Parathyroid adenoma (tissue), 2 donors: ENCODE measurements around the gene ERN1.

Source experiments
- H2AFZ ChIP-seq: fragments of 300-600 bp; sonication (generic); one replicate; pipeline ENCODE4 v1.7.0; 2017; ENCODE audit warnings: antibody characterized with exemption, mild to moderate bottlenecking
- H3K27ac ChIP-seq: fragments of 300-600 bp; sonication (generic); one replicate; pipeline ENCODE4 v1.7.0; 2017
- H3K27me3 ChIP-seq: fragments of 300-600 bp; sonication (generic); one replicate; pipeline ENCODE4 v1.7.0; 2017; ENCODE audit warnings: low read length; ENCODE audit not compliant: control insufficient read depth, insufficient read depth
- H3K36me3 ChIP-seq: fragments of 300-600 bp; sonication (generic); one replicate; pipeline ENCODE4 v1.7.0; 2017; ENCODE audit warnings: low read length; ENCODE audit not compliant: control insufficient read depth, insufficient read depth
- H3K4me1 ChIP-seq: fragments of 300-600 bp; sonication (generic); one replicate; pipeline ENCODE4 v1.7.0; 2017; ENCODE audit warnings: control low read depth
- H3K4me2 ChIP-seq: fragments of 300-600 bp; sonication (generic); one replicate; pipeline ENCODE4 v1.7.0; 2017; ENCODE audit warnings: low read length
- H3K4me3 ChIP-seq: fragments of 300-600 bp; sonication (generic); one replicate; pipeline ENCODE4 v1.7.0; 2017; ENCODE audit warnings: low read depth, low read length
- H3K79me2 ChIP-seq: fragments of 300-600 bp; sonication (generic); one replicate; pipeline ENCODE4 v1.7.0; 2017; ENCODE audit warnings: control low read depth
- H3K9ac ChIP-seq: fragments of 300-600 bp; sonication (generic); one replicate; pipeline ENCODE4 v1.7.0; 2017; ENCODE audit warnings: mild to moderate bottlenecking
- H3K9me3 ChIP-seq: fragments of 300-600 bp; sonication (generic); one replicate; pipeline ENCODE4 v1.7.0; 2017; ENCODE audit warnings: low read length; ENCODE audit not compliant: control insufficient read depth
- CTCF ChIP-seq: fragments of 300-600 bp; sonication (generic); IDR thresholded peaks from one replicate; pipeline ENCODE4 v1.7.0; 2017; ENCODE audit warnings: antibody characterized with exemption, mild to moderate bottlenecking
- donor health status: primary hyperparathyroidism.

Gene ERN1

GRCh38 chr17:64131606-64132270, 1.8 kb upstream of the ERN1 start:
- Histone ChIP-seq H3K27me3 (no peaks in the 10 kb centered on the region), H3K27ac (no peak overlapping the region), H3K4me3 (no peak overlapping the region), H3K9ac (no peak overlapping the region), H3K4me1 (peaks cover 9% of the 10 kb centered on the region), H3K4me2 (no peak overlapping the region), H2AFZ (peak overlapping the region; percentile 33), H3K36me3 (no peaks in the 10 kb centered on the region), H3K79me2 (no peaks in the 10 kb centered on the region), H3K9me3 (no peaks in the 10 kb centered on the region)
- no peak for TF ChIP-seq CTCF

- TF ChIP-seq CTCF = no peak
- H3K36me3 ChIP-seq = no peaks in the 10 kb centered on the region
- no peak overlapping the region for H3K9ac ChIP-seq
- peak overlapping the region; percentile 81 for H2AFZ ChIP-seq
- peaks cover 2% of the 10 kb centered on the region for H3K79me2 ChIP-seq
- peaks cover 9% of the 10 kb centered on the region for H3K4me1 ChIP-seq
- peak overlapping the region; percentile 64 for H3K27ac ChIP-seq
- peak overlapping the region; percentile 50 for H3K4me2 ChIP-seq
- peak overlapping the region; percentile 40 for H3K4me3 ChIP-seq
- H3K27me3 ChIP-seq = no peaks in the 10 kb centered on the region
- no peaks in the 10 kb centered on the region for H3K9me3 ChIP-seq
These were observed 636 bp upstream of the ERN1 start for GRCh38 chr17:64130559-64131001.

- no peak for TF ChIP-seq CTCF
- peaks cover 10% of the 10 kb centered on the region for H3K79me2 ChIP-seq
- peak overlapping the region; percentile 51 for H3K4me3 ChIP-seq
- no peaks in the 10 kb centered on the region for H3K36me3 ChIP-seq
- no peaks in the 10 kb centered on the region for H3K27me3 ChIP-seq
- H3K27ac ChIP-seq = peak overlapping the region; percentile 64
- H3K9me3 ChIP-seq = no peaks in the 10 kb centered on the region
- H3K4me2 ChIP-seq = peak overlapping the region; percentile 79
- H3K9ac ChIP-seq = peak overlapping the region; percentile 38
- H3K4me1 ChIP-seq = peaks cover 9% of the 10 kb centered on the region
- peak overlapping the region; percentile 98 for H2AFZ ChIP-seq
These were observed 504 bp downstream of the ERN1 start for GRCh38 chr17:64129515-64129764.

- H3K36me3 ChIP-seq = no peaks in the 10 kb centered on the region
- no peak for TF ChIP-seq CTCF
- H3K4me1 ChIP-seq = peaks cover 9% of the 10 kb centered on the region
- peak overlapping the region; percentile 98 for H2AFZ ChIP-seq
- no peaks in the 10 kb centered on the region for H3K9me3 ChIP-seq
- H3K27me3 ChIP-seq = no peaks in the 10 kb centered on the region
- peak overlapping the region; percentile 64 for H3K27ac ChIP-seq
- H3K79me2 ChIP-seq = peaks cover 15% of the 10 kb centered on the region
- peak overlapping the region; percentile 79 for H3K4me2 ChIP-seq
- peak overlapping the region; percentile 51 for H3K4me3 ChIP-seq
- H3K9ac ChIP-seq = peak overlapping the region; percentile 38
These were observed 993 bp downstream of the ERN1 start for GRCh38 chr17:64128787-64129514.

GRCh38 chr17:64126918-64127317, 3.0 kb downstream of the ERN1 start:
- Histone ChIP-seq H3K4me1 (peaks cover 9% of the 10 kb centered on the region), H3K4me3 (no peak overlapping the region), H3K36me3 (no peaks in the 10 kb centered on the region), H3K9me3 (no peaks in the 10 kb centered on the region), H3K4me2 (no peak overlapping the region), H3K9ac (no peak overlapping the region), H2AFZ (no peak overlapping the region), H3K27ac (no peak overlapping the region), H3K79me2 (peaks cover 22% of the 10 kb centered on the region), H3K27me3 (no peaks in the 10 kb centered on the region)
- no peak for TF ChIP-seq CTCF
